ENCODE data around the gene SMAD6.

Gene SMAD6

GRCh38 chr15:66739287-66739686 is 37.3 kb downstream of the SMAD6 start:
- Histone ChIP-seq H3K27me3 (ENCODE audit: insufficient read depth, low read length, poor library complexity, severe bottlenecking) (no peaks in the 10 kb centered on the region), H3F3A (ENCODE audit: low read depth) (no peaks in the 10 kb centered on the region), H3K36me3 (ENCODE audit: insufficient read depth, low read length) (no peaks in the 10 kb centered on the region), H3K4me3 (ENCODE audit: low read length, poor library complexity, severe bottlenecking) (no peak overlapping the region), H3K9me2 (replicated peaks; ENCODE audit: low read depth, low read length) (no peaks in the 10 kb centered on the region), H2AFZ (ENCODE audit: low read length) (no peak overlapping the region), H4K20me1 (ENCODE audit: insufficient read depth, low read length, poor library complexity, severe bottlenecking) (no peaks in the 10 kb centered on the region), H3K9me3 (ENCODE audit: insufficient read depth, low read depth, low read length) (no peaks in the 10 kb centered on the region), H3K79me2 (ENCODE audit: insufficient read depth, low read length) (no peaks in the 10 kb centered on the region), H3K4me2 (ENCODE audit: low read depth, low read length, poor library complexity, severe bottlenecking) (no peak overlapping the region), H3K9ac (ENCODE audit: low read depth, low read length, poor library complexity, severe bottlenecking) (no peak overlapping the region), H3K4me1 (ENCODE audit: insufficient read depth, low read length, poor library complexity, severe bottlenecking) (no peaks in the 10 kb centered on the region)
- TF ChIP-seq CTCF (conservative IDR thresholded peaks at IDR 0.05; ENCODE audit: low read length) (no peak), EZH2phosphoT487 (IDR thresholded peaks at IDR 0.05; ENCODE audit: borderline replicate concordance) (no peak)

GRCh38 chr15:66740802-66741201 is 38.8 kb downstream of the SMAD6 start:
- no peaks in the 10 kb centered on the region for H3K9me2 ChIP-seq (replicated peaks; ENCODE audit: low read depth, low read length)
- no peak overlapping the region for H3K4me2 ChIP-seq (ENCODE audit: low read depth, low read length, poor library complexity, severe bottlenecking)
- H3K9ac ChIP-seq (ENCODE audit: low read depth, low read length, poor library complexity, severe bottlenecking), result no peak overlapping the region
- no peaks in the 10 kb centered on the region for H3F3A ChIP-seq (ENCODE audit: low read depth)
- no peaks in the 10 kb centered on the region for H4K20me1 ChIP-seq (ENCODE audit: insufficient read depth, low read length, poor library complexity, severe bottlenecking)
- H3K27me3 ChIP-seq (ENCODE audit: insufficient read depth, low read length, poor library complexity, severe bottlenecking), result no peaks in the 10 kb centered on the region
- TF ChIP-seq EZH2phosphoT487 (IDR thresholded peaks at IDR 0.05; ENCODE audit: borderline replicate concordance) (no peak), CTCF (conservative IDR thresholded peaks at IDR 0.05; ENCODE audit: low read length) (no peak)
- H3K79me2 ChIP-seq (ENCODE audit: insufficient read depth, low read length), result no peaks in the 10 kb centered on the region
- no peaks in the 10 kb centered on the region for H3K9me3 ChIP-seq (ENCODE audit: insufficient read depth, low read depth, low read length)
- H2AFZ ChIP-seq (ENCODE audit: low read length), result no peak overlapping the region
- no peak overlapping the region for H3K4me3 ChIP-seq (ENCODE audit: low read length, poor library complexity, severe bottlenecking)
- no peaks in the 10 kb centered on the region for H3K4me1 ChIP-seq (ENCODE audit: insufficient read depth, low read length, poor library complexity, severe bottlenecking)
- H3K36me3 ChIP-seq (ENCODE audit: insufficient read depth, low read length), result no peaks in the 10 kb centered on the region

- no peaks in the 10 kb centered on the region for H3K27me3 ChIP-seq (ENCODE audit: insufficient read depth, low read length, poor library complexity, severe bottlenecking)
- H4K20me1 ChIP-seq (ENCODE audit: insufficient read depth, low read length, poor library complexity, severe bottlenecking), result no peaks in the 10 kb centered on the region
- no peaks in the 10 kb centered on the region for H3K9me3 ChIP-seq (ENCODE audit: insufficient read depth, low read depth, low read length)
- no peak overlapping the region for H3K4me3 ChIP-seq (ENCODE audit: low read length, poor library complexity, severe bottlenecking)
- no peak for TF ChIP-seq EZH2phosphoT487 (IDR thresholded peaks at IDR 0.05; ENCODE audit: borderline replicate concordance)
- no peaks in the 10 kb centered on the region for H3F3A ChIP-seq (ENCODE audit: low read depth)
- H3K9ac ChIP-seq (ENCODE audit: low read depth, low read length, poor library complexity, severe bottlenecking), result no peak overlapping the region
- no peaks in the 10 kb centered on the region for H3K36me3 ChIP-seq (ENCODE audit: insufficient read depth, low read length)
- H3K79me2 ChIP-seq (ENCODE audit: insufficient read depth, low read length), result no peaks in the 10 kb centered on the region
- H3K4me2 ChIP-seq (ENCODE audit: low read depth, low read length, poor library complexity, severe bottlenecking), result no peak overlapping the region
- H3K9me2 ChIP-seq (replicated peaks; ENCODE audit: low read depth, low read length), result no peaks in the 10 kb centered on the region
- no peak overlapping the region for H2AFZ ChIP-seq (ENCODE audit: low read length)
- H3K4me1 ChIP-seq (ENCODE audit: insufficient read depth, low read length, poor library complexity, severe bottlenecking), result no peaks in the 10 kb centered on the region
Measured at GRCh38 chr15:66741646-66742045, 39.6 kb downstream of the SMAD6 start.

- H3K4me1 ChIP-seq (ENCODE audit: insufficient read depth, low read length, poor library complexity, severe bottlenecking), result no peaks in the 10 kb centered on the region
- H4K20me1 ChIP-seq (ENCODE audit: insufficient read depth, low read length, poor library complexity, severe bottlenecking), result no peaks in the 10 kb centered on the region
- H3K79me2 ChIP-seq (ENCODE audit: insufficient read depth, low read length), result no peaks in the 10 kb centered on the region
- H3F3A ChIP-seq (ENCODE audit: low read depth), result no peaks in the 10 kb centered on the region
- no peak overlapping the region for H3K4me2 ChIP-seq (ENCODE audit: low read depth, low read length, poor library complexity, severe bottlenecking)
- H3K4me3 ChIP-seq (ENCODE audit: low read length, poor library complexity, severe bottlenecking), result no peak overlapping the region
- H3K9me2 ChIP-seq (replicated peaks; ENCODE audit: low read depth, low read length), result no peaks in the 10 kb centered on the region
- H3K27me3 ChIP-seq (ENCODE audit: insufficient read depth, low read length, poor library complexity, severe bottlenecking), result no peaks in the 10 kb centered on the region
- H2AFZ ChIP-seq (ENCODE audit: low read length), result no peak overlapping the region
- no peaks in the 10 kb centered on the region for H3K36me3 ChIP-seq (ENCODE audit: insufficient read depth, low read length)
- no peak overlapping the region for H3K9ac ChIP-seq (ENCODE audit: low read depth, low read length, poor library complexity, severe bottlenecking)
- H3K9me3 ChIP-seq (ENCODE audit: insufficient read depth, low read depth, low read length), result no peaks in the 10 kb centered on the region
- no peak for TF ChIP-seq CTCF (conservative IDR thresholded peaks at IDR 0.05; ENCODE audit: low read length)
- TF ChIP-seq EZH2phosphoT487 (IDR thresholded peaks at IDR 0.05; ENCODE audit: borderline replicate concordance), result no peak
Measured at GRCh38 chr15:66742286-66742685, 40.2 kb downstream of the SMAD6 start.
